ENCODE data around the gene EVA1A.
A peak's percentile ranks its signal among the peaks of the same experiment; 100 is the strongest.

Gene EVA1A

GRCh38 chr2:75526842-75527241 is 33.9 kb downstream of the EVA1A start:
- H3K4me1 ChIP-seq: peaks cover 0 to 7% (median 0%) of the 10 kb centered on the region in 10 experiments; a peak in 2 of 20 replicates
- no peak overlapping the region for H3K27ac ChIP-seq
- no peaks in the 10 kb centered on the region for H3K27me3 ChIP-seq
- no peak overlapping the region for H3K9ac ChIP-seq
- TF ChIP-seq Cebpa-rat (IDR thresholded peaks at IDR 0.05): no peak
- H3K36me3 ChIP-seq: no peaks in the 10 kb centered on the region
- no peak overlapping the region for H3K4me2 ChIP-seq
- no peaks in the 10 kb centered on the region for H4K20me1 ChIP-seq
- no peaks in the 10 kb centered on the region; a peak in 1 of 22 replicates for H3K9me3 ChIP-seq (replicated peaks in 1 of 11)
- no peak overlapping the region for H3K4me3 ChIP-seq

- Histone ChIP-seq H3K4me1 (peaks cover 0 to 7% (median 0%) of the 10 kb centered on the region in 10 experiments; a peak in 2 of 20 replicates), H3K9ac (no peak overlapping the region), H3K4me2 (0 out of 22 replicates have a peak overlapping the region, but pooled peaks of 3 of the 11 experiments have one; percentile 9 to 25 (median 22)), H3K36me3 (no peaks in the 10 kb centered on the region), H3K27me3 (no peaks in the 10 kb centered on the region), H3K9me3 (replicated peaks in 1 of 11) (no peaks in the 10 kb centered on the region), H3K4me3 (no peak overlapping the region), H3K27ac (no peak overlapping the region), H4K20me1 (no peaks in the 10 kb centered on the region)
- no peak for TF ChIP-seq Cebpa-rat (IDR thresholded peaks at IDR 0.05)
Observed at GRCh38 chr2:75525434-75526310, 35.1 kb downstream of the EVA1A start.

DNA sequence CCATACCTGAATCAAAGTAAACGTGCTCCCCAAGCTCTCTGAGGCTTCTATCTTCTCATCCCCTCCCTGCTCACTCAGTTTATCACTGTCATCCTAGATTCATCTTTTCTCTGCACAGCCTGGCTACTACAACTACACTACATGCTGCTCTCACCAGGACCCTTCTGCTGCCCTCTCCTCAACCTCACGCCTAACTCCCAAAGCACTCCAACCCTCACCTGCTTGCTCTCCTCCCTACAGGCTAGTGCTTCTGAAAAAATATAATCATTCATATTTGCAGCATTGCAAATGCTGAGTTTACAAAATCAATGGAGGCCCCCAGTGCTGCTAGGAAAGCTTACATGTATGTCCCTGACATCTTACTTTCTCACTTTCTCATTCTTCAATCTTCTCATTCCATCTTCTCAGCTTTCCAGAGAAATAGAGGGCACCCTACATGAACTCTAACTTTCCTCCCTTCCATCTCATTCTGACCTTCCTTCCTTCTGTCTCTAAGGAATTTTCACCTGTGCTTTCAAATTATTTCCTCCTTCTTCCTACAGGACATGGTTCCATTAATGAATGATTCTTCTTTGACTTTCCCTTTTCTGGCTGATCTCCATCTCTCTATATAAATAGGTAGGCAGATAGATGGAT is 36.3 kb downstream of the EVA1A start:
- Histone ChIP-seq H3K27ac (no peak overlapping the region), H3K36me3 (no peaks in the 10 kb centered on the region), H3K4me1 (peaks cover 0 to 7% (median 0%) of the 10 kb centered on the region in 10 experiments; a peak in 2 of 20 replicates), H4K20me1 (no peaks in the 10 kb centered on the region), H3K4me2 (no peak overlapping the region), H3K9me3 (replicated peaks in 1 of 11) (no peaks in the 10 kb centered on the region), H3K9ac (no peak overlapping the region), H3K4me3 (no peak overlapping the region), H3K27me3 (no peaks in the 10 kb centered on the region)
- TF ChIP-seq Cebpa-rat (IDR thresholded peaks at IDR 0.05): no peak

GRCh38 chr2:75523313-75524275 is 37.1 kb downstream of the EVA1A start:
- no peak overlapping the region for H3K4me2 ChIP-seq
- no peaks in the 10 kb centered on the region for H3K36me3 ChIP-seq
- no peak for TF ChIP-seq Cebpa-rat (IDR thresholded peaks at IDR 0.05)
- H3K9ac ChIP-seq: no peak overlapping the region
- no peaks in the 10 kb centered on the region for H3K9me3 ChIP-seq (replicated peaks in 1 of 11)
- peaks cover 0 to 7% (median 0%) of the 10 kb centered on the region in 10 experiments; a peak in 2 of 20 replicates for H3K4me1 ChIP-seq
- H3K27ac ChIP-seq: no peak overlapping the region
- H3K4me3 ChIP-seq: no peak overlapping the region
- H3K27me3 ChIP-seq: no peaks in the 10 kb centered on the region
- no peaks in the 10 kb centered on the region for H4K20me1 ChIP-seq

- H3K36me3 ChIP-seq: no peaks in the 10 kb centered on the region
- H4K20me1 ChIP-seq: no peaks in the 10 kb centered on the region
- H3K4me2 ChIP-seq: no peak overlapping the region
- no peak overlapping the region for H3K9ac ChIP-seq
- no peak overlapping the region for H3K27ac ChIP-seq
- no peaks in the 10 kb centered on the region for H3K27me3 ChIP-seq
- no peaks in the 10 kb centered on the region for H3K9me3 ChIP-seq (replicated peaks in 1 of 11)
- H3K4me3 ChIP-seq: no peak overlapping the region
- no peak for TF ChIP-seq Cebpa-rat (IDR thresholded peaks at IDR 0.05)
- H3K4me1 ChIP-seq: peaks cover 0 to 7% (median 0%) of the 10 kb centered on the region in 10 experiments; a peak in 2 of 20 replicates
Observed at GRCh38 chr2:75522543-75523312, 38.0 kb downstream of the EVA1A start.

GRCh38 chr2:75521225-75521872 is 39.4 kb downstream of the EVA1A start:
- Histone ChIP-seq H3K27ac (no peak overlapping the region), H3K9me3 (replicated peaks in 1 of 11) (no peaks in the 10 kb centered on the region), H3K36me3 (no peaks in the 10 kb centered on the region), H3K27me3 (no peaks in the 10 kb centered on the region), H3K4me1 (peaks cover 0 to 7% (median 0%) of the 10 kb centered on the region in 10 experiments; a peak in 2 of 20 replicates), H3K4me2 (no peak overlapping the region), H3K4me3 (no peak overlapping the region), H4K20me1 (no peaks in the 10 kb centered on the region), H3K9ac (no peak overlapping the region)
- TF ChIP-seq Cebpa-rat (IDR thresholded peaks at IDR 0.05): no peak

DNA sequence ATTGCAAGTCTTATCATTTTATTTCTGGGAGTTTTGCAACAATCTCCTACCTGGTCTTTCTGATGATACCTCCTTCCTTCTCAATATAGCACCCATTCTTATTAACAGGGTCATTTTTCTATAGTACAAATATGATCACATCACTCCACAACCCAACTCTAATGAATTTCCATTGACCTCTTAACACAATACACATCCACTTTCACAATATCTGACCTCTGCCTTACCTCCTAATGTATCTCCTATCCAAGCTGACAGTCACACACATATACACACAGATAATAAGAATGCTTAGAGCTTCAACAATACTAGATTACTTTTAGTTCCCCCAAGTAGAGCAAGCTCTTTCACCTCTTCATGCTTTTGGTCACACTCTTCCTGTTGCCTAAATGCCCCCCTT is 40.9 kb downstream of the EVA1A start:
- Histone ChIP-seq H3K9me3 (replicated peaks in 1 of 11) (no peaks in the 10 kb centered on the region), H3K4me3 (no peak overlapping the region), H3K27me3 (no peaks in the 10 kb centered on the region), H3K4me1 (0 out of 20 replicates have a peak, but pooled peaks cover 0 to 7% (median 0%) of the 10 kb centered on the region in 10 experiments), H3K36me3 (no peaks in the 10 kb centered on the region), H3K27ac (no peak overlapping the region), H3K9ac (no peak overlapping the region), H3K4me2 (no peak overlapping the region), H4K20me1 (no peaks in the 10 kb centered on the region)
- TF ChIP-seq Cebpa-rat (IDR thresholded peaks at IDR 0.05): no peak

Measured in BLaER1 treated with 17β-estradiol and CSF1 and Interleukin-3, amounts not matched to agents 10 nM and 100 nM (cell line).